HG03103 (cell line): ENCODE data around the gene CCDC9B.

Experiments used
- ATAC-seq: cut with Tn5 transposase; IDR thresholded peaks from one replicate; pipeline ENCODE4 v1.9.1; 2021; ENCODE audit warnings: low read depth; ENCODE audit not compliant: unreplicated experiment

Gene CCDC9B

GRCh38 chr15:40340740-40341400, at the start of gene CCDC9B:
TSS of gene CCDC9B (minus strand) at chr15:40340939. CDS start at chr15:40340819, 120 bp downstream.
- ATAC-seq: no peak

GRCh38 chr15:40389824-40390595, 49.3 kb upstream of the CCDC9B start:
- no peak for ATAC-seq

- no peak for ATAC-seq
These were observed 48.4 kb upstream of the CCDC9B start for GRCh38 chr15:40388941-40389823.

- no peak for ATAC-seq
These were observed 45.7 kb upstream of the CCDC9B start for GRCh38 chr15:40386480-40386879.

GRCh38 chr15:40382580-40383456, 42.1 kb upstream of the CCDC9B start, which contains the start of gene KNSTRN:
TSS of gene KNSTRN (plus strand) at chr15:40382721. CDS start at chr15:40382836, 115 bp downstream.
- peak; percentile 97 for ATAC-seq

GRCh38 chr15:40381818-40382529, 41.2 kb upstream of the CCDC9B start:
- ATAC-seq: no peak

- no peak for ATAC-seq
These were observed 39.9 kb upstream of the CCDC9B start for GRCh38 chr15:40380636-40381035.

- no peak for ATAC-seq
These were observed 39.1 kb upstream of the CCDC9B start for GRCh38 chr15:40379853-40380252.

- no peak for ATAC-seq
These were observed 38.6 kb upstream of the CCDC9B start for GRCh38 chr15:40379374-40379773.

- no peak for ATAC-seq
These were observed 36.9 kb upstream of the CCDC9B start for GRCh38 chr15:40377606-40378005.

- ATAC-seq: no peak
These were observed 32.2 kb upstream of the CCDC9B start for GRCh38 chr15:40372981-40373380.

- ATAC-seq: no peak
These were observed 29.2 kb upstream of the CCDC9B start for GRCh38 chr15:40369971-40370370.

- ATAC-seq: no peak
These were observed 28.7 kb upstream of the CCDC9B start for GRCh38 chr15:40369474-40369869.

GRCh38 chr15:40368719-40369473, 28.2 kb upstream of the CCDC9B start:
- no peak for ATAC-seq

- peak; percentile 70 for ATAC-seq
These were observed 27.2 kb upstream of the CCDC9B start for GRCh38 chr15:40367686-40368611.

GRCh38 chr15:40367371-40367685, 26.6 kb upstream of the CCDC9B start:
- ATAC-seq: no peak

- no peak for ATAC-seq
These were observed 26.0 kb upstream of the CCDC9B start for GRCh38 chr15:40366457-40367370.
